Stomach (tissue), 4 donors: ENCODE measurements around the gene RPUSD3.

Experiments used
- CTCF ChIP-seq, 7 experiments: fragments of 450-650 bp in 4 of 7; fragments of 200-600 bp in 3 of 7; sonication (generic) in 3 of 7; IDR thresholded peaks; one replicate each; pipeline ENCODE4 v1.5.1; 2016 to 2019; ENCODE audit warnings: antibody characterized with exemption in 7 of 7, control low read depth in 2 of 7, mild to moderate bottlenecking in 1 of 7
- POLR2AphosphoS5 ChIP-seq, 3 donors: sonication (generic); formaldehyde crosslinking; IDR thresholded peaks; one replicate each; pipeline ENCODE4 v1.6.1; 2016; ENCODE audit warnings: antibody characterized with exemption in 3 of 3

DNA sequence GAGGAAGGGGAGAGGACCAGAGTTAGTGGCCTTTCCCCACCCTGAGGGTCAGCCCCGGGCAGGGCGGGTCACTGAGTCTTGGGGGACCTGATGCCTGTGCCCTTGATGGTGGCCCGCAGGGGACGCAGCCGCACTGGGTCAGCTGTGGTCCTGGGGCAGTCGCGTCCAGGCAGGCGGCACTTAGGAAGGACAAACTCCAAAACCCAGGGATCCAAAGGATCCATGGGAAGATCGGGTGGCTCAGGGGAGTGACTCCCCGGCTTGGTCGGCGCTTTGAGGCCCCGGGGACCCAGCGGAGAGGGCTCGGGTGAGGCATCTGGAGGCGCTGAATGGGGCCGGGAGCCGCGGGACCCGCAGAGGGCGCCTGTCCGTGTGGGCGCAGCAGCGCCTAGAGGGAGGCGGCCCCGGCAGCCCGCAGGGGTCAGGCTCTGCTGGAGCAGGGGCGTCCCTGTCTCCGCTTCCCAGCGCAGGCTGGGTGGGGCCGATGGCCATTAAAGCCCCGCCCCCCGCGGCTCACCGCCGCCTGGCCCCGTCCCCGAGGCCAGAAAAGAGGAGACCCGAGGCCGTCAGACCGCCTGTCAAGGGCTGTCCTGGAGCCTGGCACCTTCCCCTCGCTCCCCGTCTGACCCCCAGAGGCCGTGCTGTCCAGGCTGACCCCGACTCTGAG is 18.7 kb upstream of the RPUSD3 start:
- TF ChIP-seq CTCF (IDR thresholded peaks at IDR 0.05): peak in 5 of 7 experiments; percentile 7 to 62 (median 31)
- no peak for TF ChIP-seq POLR2AphosphoS5 (IDR thresholded peaks at IDR 0.05)
